B cell (primary cell): ENCODE data around the gene BBS7. TPM values are rescaled to one million over a fixed set of nuclear protein-coding genes. Genes with fewer than 3 reads are reported as not detected.

Experiments used
- ATAC-seq: fragments of 200-7000 bp; cut with Tn5 transposase; one replicate; pipeline ENCODE4 v1.10.0; 2021; ENCODE audit warnings: low read depth, mild to moderate bottlenecking, moderate number of reproducible peaks, moderate library complexity
- CTCF ChIA-PET: fragments of 350-600 bp; sonication (Branson Sonifier 250); formaldehyde crosslinking; loops from one replicate; lab custom pipeline; 2021; ENCODE audit warnings: antibody characterized with exemption, inconsistent platforms; lab: Charles Lee
- POLR2A ChIA-PET: fragments of 350-600 bp; sonication (Branson Sonifier 250); formaldehyde crosslinking; loops from one replicate; lab custom pipeline; 2021; ENCODE audit warnings: antibody characterized with exemption; lab: Charles Lee
- DNase-seq: peaks from one replicate; pipeline ENCODE4 v3.0.0; 2013
- H2AFZ ChIP-seq: 2 replicates; pipeline ENCODE4 v1.6.1; 2012; ENCODE audit warnings: mild to moderate bottlenecking, low read depth, low read length; ENCODE audit not compliant: insufficient read depth, poor library complexity, severe bottlenecking
- H3K27ac ChIP-seq, 2 donors: 1 replicate in 1 of 2; 2 replicates in 1 of 2; pipeline ENCODE4 v1.5.1; 2012 to 2013; ENCODE audit warnings: low read length in 2 of 2, mild to moderate bottlenecking in 2 of 2, moderate library complexity in 1 of 2
- H3K27me3 ChIP-seq, 4 experiments: fragments of 200-600 bp in 1 of 4; sonication (generic) in 1 of 4; replicated peaks in 1 of 4; 1 replicate in 2 of 4; 2 replicates in 2 of 4; pipeline versions ENCODE4 v1.6.1 to v1.7.0; 2013 to 2016; ENCODE audit warnings: low read length in 3 of 4, mild to moderate bottlenecking in 2 of 4, mixed read lengths in 1 of 4, moderate library complexity in 1 of 4; ENCODE audit not compliant: insufficient read depth in 4 of 4, control insufficient read depth in 3 of 4; ENCODE audit errors: control extremely low read depth in 1 of 4
- H3K36me3 ChIP-seq, 2 experiments: replicated peaks in 1 of 2; 1 replicate in 1 of 2; 2 replicates in 1 of 2; pipeline versions ENCODE4 v1.6.1 to v1.7.1; 2013; ENCODE audit warnings: low read length in 1 of 2; ENCODE audit not compliant: insufficient read depth in 2 of 2, control insufficient read depth in 1 of 2; ENCODE audit errors: control extremely low read depth in 1 of 2, extremely low read depth in 1 of 2
- H3K4me1 ChIP-seq, 2 donors: fragments of 200-600 bp in 1 of 2; sonication (generic) in 1 of 2; 1 replicate in 1 of 2; 2 replicates in 1 of 2; pipeline versions ENCODE4 v1.5.1 to v1.6.1; 2013 to 2017; ENCODE audit warnings: low read length in 2 of 2; ENCODE audit not compliant: control insufficient read depth in 2 of 2, insufficient read depth in 2 of 2
- H3K4me2 ChIP-seq: replicated peaks from 2 replicates; pipeline ENCODE3; 2012; ENCODE audit warnings: mild to moderate bottlenecking, low read depth, low read length; ENCODE audit not compliant: poor library complexity, severe bottlenecking
- H3K4me3 ChIP-seq, 5 experiments: fragments of 200-600 bp in 1 of 5; sonication (generic) in 1 of 5; 1 replicate in 3 of 5; 2 replicates in 2 of 5; pipeline versions ENCODE4 v1.5.1 to v1.7.0; 2011 to 2016; ENCODE audit warnings: low read length in 4 of 5, mild to moderate bottlenecking in 4 of 5, low read depth in 2 of 5, control low read depth in 1 of 5, moderate library complexity in 1 of 5; ENCODE audit not compliant: insufficient read depth in 1 of 5; ENCODE audit errors: control extremely low read depth in 1 of 5, extremely low read depth in 1 of 5
- H3K79me2 ChIP-seq: fragments of 200-600 bp; sonication (generic); one replicate; pipeline ENCODE4 v1.6.0; 2016; ENCODE audit warnings: low read length; ENCODE audit not compliant: control insufficient read depth, insufficient read depth
- H3K9ac ChIP-seq: fragments of 200-600 bp; sonication (generic); 2 replicates; pipeline ENCODE4 v1.6.1; 2017; ENCODE audit warnings: mild to moderate bottlenecking, low read length, moderate library complexity
- H3K9me3 ChIP-seq, 3 donors: one replicate each; pipeline versions ENCODE4 v1.6.1 to v1.7.1; 2013; ENCODE audit warnings: low read length in 2 of 3; ENCODE audit not compliant: control insufficient read depth in 2 of 3, insufficient read depth in 1 of 3; ENCODE audit errors: control extremely low read depth in 1 of 3
- H4K20me1 ChIP-seq: 2 replicates; pipeline ENCODE4 v1.6.0; 2012; ENCODE audit warnings: mild to moderate bottlenecking, low read length; ENCODE audit not compliant: insufficient read depth, control insufficient read depth, poor library complexity, severe bottlenecking
- H3K27ac Mint-ChIP-seq: one replicate; pipeline ENCODE4 v1.8.0; 2021; ENCODE audit warnings: mixed read lengths
- H3K27me3 Mint-ChIP-seq: one replicate; pipeline ENCODE4 v1.8.0; 2021; ENCODE audit warnings: mixed read lengths
- H3K4me1 Mint-ChIP-seq: one replicate; pipeline ENCODE4 v1.8.0; 2021; ENCODE audit warnings: mixed read lengths
- H3K4me3 Mint-ChIP-seq: one replicate; pipeline ENCODE4 v1.8.0; 2021; ENCODE audit warnings: mixed read lengths
- H3K9me3 Mint-ChIP-seq: one replicate; pipeline ENCODE4 v1.8.0; 2022; ENCODE audit warnings: mixed read lengths; ENCODE audit not compliant: insufficient read depth
- CTCF ChIP-seq: fragments of 200-600 bp; IDR thresholded peaks from one replicate; pipeline ENCODE4 v1.8.0; 2022; ENCODE audit warnings: antibody characterized with exemption, mild to moderate bottlenecking
- EZH2 ChIP-seq: IDR thresholded peaks from 2 replicates; pipeline ENCODE4 v1.6.1; 2012; ENCODE audit warnings: borderline replicate concordance, low read depth, mild to moderate bottlenecking, moderate library complexity, low read length; ENCODE audit not compliant: insufficient read depth, poor library complexity, severe bottlenecking
- WGBS: methylation state at CpG from one replicate; pipeline ENCODE4 v1.1.5; 2013; ENCODE audit warnings: missing lambda C conversion rate; ENCODE audit not compliant: insufficient coverage; 5-methylcytosine and 5-hydroxymethylcytosine counted together
- intact Hi-C: fragments of 100-400 bp; cut with micrococcal nuclease; formaldehyde crosslinking; loops from one replicate; pipeline ENCODE4 v1.10.0; 2022
- polyA plus RNA-seq: library from polyadenylated mRNA; depleted of rRNA; stranded (reverse); fragments of >200 nt; gene quantifications from 2 replicates; pipeline ENCODE4 v1.2.3, GENCODE V29; 2012
- total RNA-seq, 2 donors: library from RNA; stranded (reverse); fragments of 120-200 nt in 1 of 2; gene quantifications; 1 replicate in 1 of 2; 2 replicates in 1 of 2; pipeline versions ENCODE4 v1.2.3 to v1.2.4, GENCODE V29; 2013 to 2022

The BBS7 gene
- total and polyA plus RNA-seq, 2 donors (not counting 1 experiment from before 2014, with no cell fraction given), result 4.3 to 9.1 TPM

- Histone ChIP-seq H3K9me3 (no peaks in the 10 kb centered on the region), H3K4me1 (no peaks in the 10 kb centered on the region), H3K27ac (no peak overlapping the region), H3K27me3 (no peaks in the 10 kb centered on the region), H3K4me3 (no peak overlapping the region), H3K9ac (no peak overlapping the region), H2AFZ (no peak overlapping the region), H3K4me2 (no peak overlapping the region), H3K79me2 (no peaks in the 10 kb centered on the region), H4K20me1 (no peaks in the 10 kb centered on the region), H3K36me3 (peaks cover 0 to 11% of the 10 kb centered on the region in 2 experiments)
- Mint-ChIP-seq H3K4me1 (peaks cover under 1% of the 10 kb centered on the region), H3K27me3 (no peaks in the 10 kb centered on the region), H3K4me3 (no peak overlapping the region), H3K9me3 (no peaks in the 10 kb centered on the region), H3K27ac (no peak overlapping the region)
- intact Hi-C loops, result no loop called here
- ChIA-PET POLR2A (no interaction called here), CTCF (interaction anchor here (0.9 kb wide), 1 partner anchor 39 kb away, joined by 3 read pairs; no protein-coding TSS in a partner anchor)
- DNase-seq (no peak), ATAC-seq (no peak)
- 97% methylated on average over 7 of the region's 7 CpGs for WGBS
- TF ChIP-seq CTCF (no peak), EZH2 (no peak)
Observed at GRCh38 chr4:121863799-121864198, 6.5 kb downstream of the BBS7 start.

GRCh38 chr4:121861426-121861825 lies 8.8 kb downstream of the BBS7 start:
- H3K4me3 ChIP-seq, result no peak overlapping the region
- H3K4me1 Mint-ChIP-seq, result no peaks in the 10 kb centered on the region
- no peaks in the 10 kb centered on the region for H3K27me3 ChIP-seq
- no peak overlapping the region for H2AFZ ChIP-seq
- H3K4me2 ChIP-seq, result no peak overlapping the region
- no peaks in the 10 kb centered on the region for H3K79me2 ChIP-seq
- no peaks in the 10 kb centered on the region for H3K9me3 ChIP-seq
- no peak overlapping the region for H3K9ac ChIP-seq
- TF ChIP-seq EZH2, result no peak
- no peak for TF ChIP-seq CTCF
- POLR2A ChIA-PET, result no interaction called here
- H3K9me3 Mint-ChIP-seq, result no peaks in the 10 kb centered on the region
- intact Hi-C loops, result no loop called here
- H3K27ac Mint-ChIP-seq, result no peak overlapping the region
- no peaks in the 10 kb centered on the region for H4K20me1 ChIP-seq
- H3K4me3 Mint-ChIP-seq, result no peak overlapping the region
- CTCF ChIA-PET, result no interaction called here
- DNase-seq (no peak), ATAC-seq (no peak)
- H3K27ac ChIP-seq, result no peak overlapping the region
- H3K27me3 Mint-ChIP-seq, result no peaks in the 10 kb centered on the region
- peaks cover 0 to 11% of the 10 kb centered on the region in 2 experiments for H3K36me3 ChIP-seq
- whole genome bisulfite sequencing, result no CpG with 5 or more reads among the region's 2 CpGs
- H3K4me1 ChIP-seq, result no peaks in the 10 kb centered on the region
